Right lobe of liver (tissue), 6 donors: ENCODE data around the gene SLC25A44. TPM values are rescaled to one million over a fixed set of nuclear protein-coding genes. Genes with fewer than 3 reads are reported as not detected.

Experiments
- ATAC-seq, 4 donors: fragments of 200-7000 bp; cut with Tn5 transposase; one replicate each; pipeline ENCODE4 v1.9.1; 2020; ENCODE audit warnings: mild to moderate bottlenecking in 4 of 4, moderate library complexity in 4 of 4
- DNase-seq, 3 donors: peaks; one replicate each; pipeline ENCODE4 v3.0.0-alpha.2; 2020
- H3K27ac ChIP-seq, 3 donors: fragments of 200-600 bp; one replicate each; pipeline ENCODE4 v1.8.0; 2022
- H3K27me3 ChIP-seq, 2 donors: fragments of 200-600 bp; one replicate each; pipeline ENCODE4 v1.8.0; 2022
- H3K36me3 ChIP-seq, 4 donors: fragments of 200-600 bp; sonication (generic) in 1 of 4; one replicate each; pipeline versions ENCODE4 v1.5.1 to v1.8.0; 2017 to 2022; ENCODE audit warnings: control low read depth in 1 of 4
- H3K4me1 ChIP-seq, 4 donors: fragments of 200-600 bp; sonication (generic) in 1 of 4; one replicate each; pipeline versions ENCODE4 v1.5.1 to v1.8.0; 2017 to 2022; ENCODE audit warnings: control low read depth in 1 of 4
- H3K4me3 ChIP-seq, 3 donors: fragments of 200-600 bp; one replicate each; pipeline ENCODE4 v1.8.0; 2022
- H3K9me3 ChIP-seq, 4 donors: fragments of 200-600 bp; sonication (generic) in 1 of 4; one replicate each; pipeline versions ENCODE4 v1.5.1 to v1.8.0; 2017 to 2022; ENCODE audit warnings: control low read depth in 1 of 4
- POLR2A ChIP-seq: fragments of 450-650 bp; IDR thresholded peaks from one replicate; pipeline ENCODE4 v1.6.1; 2017; ENCODE audit warnings: antibody characterized with exemption, mild to moderate bottlenecking
- whole genome bisulfite sequencing: methylation state at CpG from one replicate; pipeline ENCODE4 v1.1.6; 2018; ENCODE audit warnings: low coverage, low lambda C conversion rate; ENCODE audit not compliant: insufficient coverage; ENCODE audit errors: missing lambda C conversion rate; 5-methylcytosine and 5-hydroxymethylcytosine counted together
- intact Hi-C, 2 donors: fragments of 100-400 bp; cut with DNase I; formaldehyde crosslinking; loops; one replicate each; pipeline versions ENCODE4 v1.11.2 to v1.14.1; 2022
- total RNA-seq, 6 experiments: library from RNA; depleted of rRNA in 2 of 6; stranded (reverse); fragments of >200 nt in 2 of 6; fragmentation: NEBNext Ultra II Directional in 3 of 6; extraction: Animal tissue kit (Norgen Biotek cat#: 25700) in 3 of 6; gene quantifications; one replicate each; pipeline versions ENCODE4 v1.1.0 to v1.2.4, GENCODE V29; 2016 to 2023
- TF ChIP-seq, protein P1 (sequence below), 4 donors: fragments of 200-600 bp in 3 of 4; fragments of 450-650 bp in 1 of 4; IDR thresholded peaks; one replicate each; pipeline versions ENCODE4 v1.5.1 to v1.8.0; 2016 to 2022; ENCODE audit warnings: antibody characterized with exemption in 4 of 4, mild to moderate bottlenecking in 2 of 4
- donor health status: DM: no; HTN: yes; CAD: no.
- donor health status: DM: no; HTN: no; CAD: no.
- donor health status: DM: no; HTN: no; CAD: no.
- donor health status: DM: no; HTN: yes; CAD: no.
- donor health status: DM: no; HTN: yes; CAD: no.

The SLC25A44 gene
- total RNA-seq, 6 experiments from 2014 or later = 19.1 to 30.5 (median 20.0) TPM

DNA sequence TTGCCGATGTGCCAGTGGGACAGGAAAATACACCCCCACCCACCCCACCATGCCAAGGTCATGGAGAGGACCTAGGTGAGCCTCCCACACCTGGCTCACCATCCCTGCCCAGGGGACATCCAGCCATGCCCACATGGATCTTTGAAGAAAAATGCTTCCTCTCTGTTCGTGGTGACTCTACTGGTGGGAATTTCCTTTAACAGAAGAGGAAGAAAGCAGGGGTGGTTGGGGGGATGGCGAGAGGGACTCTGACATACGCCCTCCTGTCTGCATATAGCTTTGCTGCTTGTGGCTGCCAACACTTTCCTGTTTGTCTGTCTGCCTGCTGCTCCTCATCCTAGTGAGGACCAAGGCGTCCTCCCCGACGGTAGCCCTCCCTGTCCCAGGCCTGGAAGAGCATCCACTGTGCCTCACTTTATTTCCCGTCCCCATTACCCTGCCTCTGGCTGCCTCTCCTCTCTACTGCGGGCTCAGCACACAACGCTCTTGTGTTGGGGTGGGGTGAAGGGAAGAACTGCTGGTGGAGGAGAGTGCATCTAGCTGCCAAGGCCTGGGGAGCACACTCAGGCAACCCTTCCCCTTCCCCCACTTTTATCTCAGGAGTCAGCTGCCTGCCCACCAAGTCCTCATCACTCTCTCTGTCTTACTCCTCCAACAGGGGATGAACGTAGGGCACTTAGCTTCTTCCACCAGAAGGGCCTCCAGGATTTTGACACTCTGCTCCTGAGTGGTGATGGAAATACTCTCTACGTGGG is 38.0 kb upstream of the SLC25A44 start:
- Histone ChIP-seq H3K27me3 (no peaks in the 10 kb centered on the region), H3K9me3 (no peaks in the 10 kb centered on the region), H3K27ac (no peak overlapping the region), H3K36me3 (no peaks in the 10 kb centered on the region), H3K4me1 (no peaks in the 10 kb centered on the region), H3K4me3 (no peak overlapping the region)
- TF ChIP-seq POLR2A = no peak
- TF ChIP-seq, protein P1, sequence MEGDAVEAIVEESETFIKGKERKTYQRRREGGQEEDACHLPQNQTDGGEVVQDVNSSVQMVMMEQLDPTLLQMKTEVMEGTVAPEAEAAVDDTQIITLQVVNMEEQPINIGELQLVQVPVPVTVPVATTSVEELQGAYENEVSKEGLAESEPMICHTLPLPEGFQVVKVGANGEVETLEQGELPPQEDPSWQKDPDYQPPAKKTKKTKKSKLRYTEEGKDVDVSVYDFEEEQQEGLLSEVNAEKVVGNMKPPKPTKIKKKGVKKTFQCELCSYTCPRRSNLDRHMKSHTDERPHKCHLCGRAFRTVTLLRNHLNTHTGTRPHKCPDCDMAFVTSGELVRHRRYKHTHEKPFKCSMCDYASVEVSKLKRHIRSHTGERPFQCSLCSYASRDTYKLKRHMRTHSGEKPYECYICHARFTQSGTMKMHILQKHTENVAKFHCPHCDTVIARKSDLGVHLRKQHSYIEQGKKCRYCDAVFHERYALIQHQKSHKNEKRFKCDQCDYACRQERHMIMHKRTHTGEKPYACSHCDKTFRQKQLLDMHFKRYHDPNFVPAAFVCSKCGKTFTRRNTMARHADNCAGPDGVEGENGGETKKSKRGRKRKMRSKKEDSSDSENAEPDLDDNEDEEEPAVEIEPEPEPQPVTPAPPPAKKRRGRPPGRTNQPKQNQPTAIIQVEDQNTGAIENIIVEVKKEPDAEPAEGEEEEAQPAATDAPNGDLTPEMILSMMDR (IDR thresholded peaks at IDR 0.05) = no peak
- ATAC-seq (no peak), DNase-seq (no peak)
- intact Hi-C loops = no loop called here
- WGBS = 73% methylated on average over 9 of the region's 12 CpGs

DNA sequence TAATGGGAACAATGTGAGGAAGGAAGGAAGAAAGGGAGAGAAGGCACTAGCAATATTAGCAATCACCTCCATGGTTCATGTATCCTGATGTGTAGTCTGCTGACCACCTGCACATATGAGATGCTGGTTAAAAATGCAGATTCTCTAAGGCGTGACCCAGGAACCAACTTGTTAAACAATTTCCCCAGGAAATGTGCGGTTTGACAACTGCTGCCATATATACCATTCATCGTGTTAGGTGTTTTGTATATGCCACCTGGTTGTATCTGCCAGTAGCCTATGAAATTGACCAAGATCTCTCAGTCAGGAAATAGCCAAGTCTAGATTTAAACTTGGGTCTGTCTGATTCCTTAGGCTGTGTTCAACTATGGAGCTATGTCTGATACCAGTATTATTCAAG is 36.4 kb upstream of the SLC25A44 start:
- Histone ChIP-seq H3K36me3 (no peaks in the 10 kb centered on the region), H3K9me3 (no peaks in the 10 kb centered on the region), H3K4me3 (no peak overlapping the region), H3K27ac (no peak overlapping the region), H3K4me1 (peaks cover 0 to 7% (median 0%) of the 10 kb centered on the region in 4 donors), H3K27me3 (no peaks in the 10 kb centered on the region)
- TF ChIP-seq, protein P1 (IDR thresholded peaks at IDR 0.05) = no peak
- WGBS = 66% methylated on average over 2 of the region's 3 CpGs
- intact Hi-C loops = no loop called here
- DNase-seq (no peak), ATAC-seq (no peak)

DNA sequence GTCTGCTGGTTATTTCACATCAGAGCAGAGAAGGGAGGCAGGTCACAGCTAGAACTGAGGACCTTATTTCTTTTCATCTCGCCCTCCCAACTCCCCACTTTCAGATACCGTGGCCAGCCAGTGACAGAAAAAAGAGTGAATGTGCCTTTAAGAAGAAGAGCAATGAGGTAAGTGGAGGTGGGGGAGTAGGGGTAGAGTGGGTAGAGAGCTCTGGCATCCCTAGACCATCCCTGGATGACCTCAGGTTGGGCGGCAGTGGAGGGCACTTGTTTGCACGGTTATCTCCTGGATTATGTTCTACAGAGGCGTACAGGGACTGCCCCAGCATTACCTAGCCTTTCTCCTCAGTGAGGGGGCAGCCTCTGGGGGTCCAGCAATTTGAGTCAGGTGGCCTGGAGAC is 35.9 kb upstream of the SLC25A44 start:
- 89% methylated on average over 4 of the region's 5 CpGs for WGBS
- no peak overlapping the region for H3K4me3 ChIP-seq
- ATAC-seq (no peak), DNase-seq (no peak)
- no peak overlapping the region for H3K27ac ChIP-seq
- no peaks in the 10 kb centered on the region for H3K36me3 ChIP-seq
- no peaks in the 10 kb centered on the region for H3K9me3 ChIP-seq
- H3K4me1 ChIP-seq = peaks cover 0 to 7% (median 0%) of the 10 kb centered on the region in 4 donors
- H3K27me3 ChIP-seq = no peaks in the 10 kb centered on the region
- TF ChIP-seq, protein P1 (IDR thresholded peaks at IDR 0.05) = no peak
- no peak for TF ChIP-seq POLR2A
- intact Hi-C loops = no loop called here

DNA sequence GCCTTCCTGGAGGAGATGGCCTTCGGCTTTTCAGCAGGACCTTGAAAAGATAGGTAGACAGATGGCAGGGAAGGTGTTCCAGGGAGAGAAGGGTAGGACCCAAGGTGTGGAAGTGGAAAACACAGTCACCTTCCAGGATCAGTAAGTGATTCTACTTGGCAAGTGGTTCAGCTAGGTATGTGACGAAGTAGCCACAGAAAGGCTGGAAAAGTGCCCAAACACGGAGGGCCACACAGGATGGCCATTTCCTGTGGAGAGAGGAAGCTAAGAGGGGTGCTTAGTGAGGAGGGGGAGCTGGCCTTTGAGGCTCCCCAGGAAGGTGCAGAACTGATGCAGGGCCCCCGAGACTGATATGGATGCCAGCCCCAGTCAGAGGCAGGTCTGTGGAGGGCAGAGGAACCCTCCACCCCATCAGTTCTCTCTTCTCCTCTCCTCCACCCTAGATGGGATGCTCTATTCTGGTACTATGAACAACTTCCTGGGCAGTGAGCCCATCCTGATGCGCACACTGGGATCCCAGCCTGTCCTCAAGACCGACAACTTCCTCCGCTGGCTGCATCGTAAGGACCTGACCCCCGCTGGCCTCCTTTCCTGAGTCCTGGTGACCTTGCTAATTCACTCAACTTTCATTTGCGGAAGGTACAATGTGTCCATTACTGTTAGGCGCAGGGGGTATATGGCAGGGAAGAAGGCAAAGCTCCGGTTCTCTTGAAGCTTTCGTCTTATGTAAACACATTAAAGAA is 33.7 kb upstream of the SLC25A44 start:
- ATAC-seq (peak; percentile 40 to 55 (median 50)), DNase-seq (peak in 1 of 3 donors; percentile 47)
- TF ChIP-seq POLR2A = no peak
- TF ChIP-seq, protein P1 (IDR thresholded peaks at IDR 0.05) = no peak
- Histone ChIP-seq H3K27ac (peak overlapping the region in 1 of 3 donors; percentile 66), H3K9me3 (no peaks in the 10 kb centered on the region), H3K27me3 (no peaks in the 10 kb centered on the region), H3K4me1 (peaks cover 0 to 7% (median 0%) of the 10 kb centered on the region in 4 donors), H3K36me3 (no peaks in the 10 kb centered on the region), H3K4me3 (peak overlapping the region in 1 of 3 donors; percentile 31)
- intact Hi-C loops = no loop called here
- WGBS = 63% methylated on average over 5 of the region's 13 CpGs
